GM19328 (cell line): ENCODE measurements around the gene TSPEAR.

Experiments
- ATAC-seq: cut with Tn5 transposase; IDR thresholded peaks from one replicate; pipeline ENCODE4 v1.9.1; 2021; ENCODE audit warnings: mild to moderate bottlenecking, moderate library complexity; ENCODE audit not compliant: unreplicated experiment

TSPEAR gene

GRCh38 chr21:44723177-44724131 is 12.1 kb upstream of the TSPEAR start:
- ATAC-seq: no peak

DNA sequence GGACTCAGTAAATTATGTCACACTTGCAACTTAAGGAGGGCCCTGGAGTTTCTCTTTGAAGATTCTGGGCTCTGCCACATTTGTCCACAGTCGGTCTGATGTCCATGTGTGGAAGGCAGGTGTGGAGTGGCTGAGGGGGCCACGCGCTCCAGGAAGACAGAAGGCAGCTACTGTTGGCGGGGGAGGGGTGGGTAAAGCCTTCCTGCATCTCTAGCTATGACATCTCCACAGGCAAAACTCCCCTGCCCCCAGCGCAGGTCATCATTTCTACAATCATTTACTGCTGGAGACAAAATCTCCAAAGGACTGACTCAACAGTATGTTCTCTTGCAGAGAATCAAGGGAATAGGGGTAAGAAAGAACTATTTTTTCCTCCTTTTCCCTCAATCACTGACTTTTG is 11.4 kb upstream of the TSPEAR start:
- no peak for ATAC-seq

DNA sequence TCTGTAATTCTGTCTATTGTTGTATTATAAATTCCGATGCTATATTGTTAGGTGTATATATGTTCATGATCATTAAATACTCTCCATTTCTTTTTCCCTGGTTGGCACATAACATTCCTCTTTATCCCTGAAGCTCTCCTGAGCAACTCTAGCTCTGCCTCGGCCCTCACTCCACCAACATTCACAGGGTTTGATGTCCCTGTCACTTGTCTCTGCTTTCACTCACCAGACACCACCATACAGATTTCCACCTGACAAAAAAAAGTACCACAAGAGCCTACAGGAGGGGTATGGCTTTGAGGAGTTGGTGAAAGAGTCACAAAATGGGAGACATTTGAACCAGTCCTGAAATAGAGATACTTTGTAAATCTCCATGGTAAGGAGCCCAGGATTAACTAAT is 8.8 kb upstream of the TSPEAR start:
- no peak for ATAC-seq

GRCh38 chr21:44718571-44718970 is 7.2 kb upstream of the TSPEAR start:
- ATAC-seq: no peak

GRCh38 chr21:44718093-44718492 is 6.7 kb upstream of the TSPEAR start:
- no peak for ATAC-seq

GRCh38 chr21:44716984-44717383 is 5.6 kb upstream of the TSPEAR start:
- no peak for ATAC-seq

- ATAC-seq: no peak
These were observed 3.5 kb upstream of the TSPEAR start for GRCh38 chr21:44714905-44715304.

DNA sequence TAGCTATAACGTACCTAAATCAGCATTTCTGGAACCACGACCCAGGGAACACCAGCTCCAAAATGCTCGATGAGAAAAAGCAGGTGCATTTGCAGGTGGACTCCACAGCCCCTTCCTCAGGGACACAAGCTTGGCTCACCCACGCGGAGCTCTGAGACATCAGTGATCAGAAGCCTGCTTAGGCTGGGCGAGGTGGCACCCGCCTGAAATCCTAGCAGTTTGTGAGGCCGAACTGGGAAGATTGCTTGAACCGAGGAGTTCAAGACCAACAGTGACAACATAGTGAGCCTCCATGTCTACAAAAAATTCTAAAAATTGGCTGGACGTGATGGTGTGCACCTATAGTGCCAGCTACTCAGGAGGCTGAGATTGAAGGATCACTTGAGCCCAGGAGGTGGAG is 2.5 kb upstream of the TSPEAR start:
- no peak for ATAC-seq

DNA sequence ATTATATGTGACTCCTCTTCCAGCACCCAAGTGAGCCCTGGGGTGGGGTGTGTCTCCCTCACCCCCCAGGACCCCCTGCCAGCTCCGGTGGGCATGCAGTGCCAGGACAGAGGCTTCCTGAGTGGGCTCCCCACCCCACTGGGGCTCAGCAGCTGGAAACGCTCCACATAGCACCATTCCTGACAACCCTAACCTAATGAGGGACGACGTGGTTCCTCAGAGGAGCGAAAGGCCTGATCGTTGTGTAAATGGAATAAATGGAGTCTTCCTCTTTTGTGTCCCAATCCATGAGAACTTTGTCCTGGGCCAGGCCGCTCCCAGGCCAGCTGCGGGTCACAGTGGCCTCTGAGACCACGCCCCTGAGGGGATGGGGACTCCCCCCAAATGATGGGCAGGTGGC is 1.8 kb upstream of the TSPEAR start:
- no peak for ATAC-seq

DNA sequence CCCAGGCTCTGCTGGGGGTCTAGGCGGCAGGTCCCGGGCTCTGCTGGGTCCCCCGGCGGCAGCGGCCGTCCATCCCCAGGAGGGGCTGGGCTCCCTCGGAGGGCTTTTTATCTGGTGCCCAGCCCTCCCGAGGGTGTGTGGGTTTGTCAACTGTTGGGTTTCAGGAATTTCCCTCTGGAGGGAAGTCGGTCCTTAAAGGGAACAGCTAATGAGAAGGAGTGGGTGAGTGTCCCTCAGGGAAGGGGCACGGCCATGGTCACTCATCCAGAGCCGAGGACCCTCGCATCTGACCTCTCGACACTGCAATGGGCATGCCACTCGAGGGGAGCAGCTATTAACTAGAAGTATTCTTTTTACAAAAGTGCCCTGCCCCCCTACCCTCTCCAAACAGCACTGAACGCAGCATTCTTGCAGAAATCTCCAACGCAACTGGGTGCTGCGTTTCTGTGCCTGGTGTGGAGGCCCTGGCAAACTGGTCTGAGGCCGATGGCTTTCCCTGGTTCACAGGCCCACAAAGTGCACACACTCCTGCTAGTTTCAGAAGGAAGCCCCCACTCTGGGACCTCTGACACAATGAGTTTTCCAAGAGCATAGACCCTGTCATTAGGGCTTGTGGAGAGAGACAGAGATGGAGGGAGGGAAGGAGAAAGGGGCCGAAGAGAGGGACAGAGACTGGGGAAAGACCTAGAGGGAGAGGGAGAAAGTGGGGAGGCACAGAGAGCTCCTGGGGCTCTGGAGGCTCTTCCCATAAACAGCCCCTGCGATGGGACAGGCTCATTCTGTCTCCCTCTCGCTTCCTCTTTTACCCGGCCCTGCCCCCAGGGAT is 1.0 kb upstream of the TSPEAR start:
- no peak for ATAC-seq

DNA sequence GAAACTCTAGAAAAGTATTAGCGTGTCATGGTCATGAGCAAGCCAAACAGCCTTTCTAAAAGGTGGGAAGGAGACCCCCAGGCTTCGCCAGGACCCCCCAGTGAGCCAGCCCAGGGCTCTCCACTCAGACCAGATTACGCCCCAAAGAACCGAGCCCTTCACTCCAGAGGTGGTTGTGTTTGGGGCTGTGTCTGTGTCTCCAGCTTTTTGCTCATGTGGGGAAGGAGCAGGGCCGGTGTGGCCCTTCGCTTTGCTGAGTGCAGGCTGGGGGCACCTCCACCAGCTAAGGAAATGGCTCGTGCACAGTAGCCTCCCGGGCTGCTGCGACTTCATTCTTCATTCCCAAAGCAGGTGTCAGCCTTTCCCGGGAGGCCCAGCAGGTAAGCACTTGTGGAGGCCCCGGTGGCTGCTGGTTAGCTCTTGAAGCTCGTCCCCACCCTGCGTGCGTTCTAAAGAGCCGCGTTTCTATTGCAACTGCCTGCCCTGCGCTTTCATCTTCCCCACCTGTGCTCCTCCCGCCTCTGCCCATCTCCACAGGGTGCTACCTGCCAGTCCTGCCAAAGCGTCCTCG is 531 bp downstream of the TSPEAR start:
- no peak for ATAC-seq

DNA sequence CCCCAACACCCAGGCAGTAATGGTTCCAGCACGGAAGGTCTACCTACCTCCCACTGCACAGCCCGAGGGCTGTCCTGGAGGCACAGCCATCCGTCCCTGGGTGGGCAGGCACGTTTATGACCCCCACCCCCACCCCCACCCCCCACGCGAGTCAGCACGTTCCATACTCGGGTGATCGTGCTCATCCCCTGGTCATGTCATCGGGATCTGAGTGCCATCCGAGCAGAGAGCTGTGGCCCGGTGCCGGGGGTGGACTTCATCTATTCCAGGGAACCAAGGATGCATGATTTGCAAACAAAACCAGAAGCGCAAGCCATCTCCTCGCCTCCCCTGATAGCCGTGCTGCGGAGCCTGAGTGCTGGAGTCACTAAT is 1.1 kb downstream of the TSPEAR start:
- no peak for ATAC-seq

GRCh38 chr21:44709426-44710293 is 1.7 kb downstream of the TSPEAR start:
- ATAC-seq: no peak

- ATAC-seq: no peak
These were observed 2.4 kb downstream of the TSPEAR start for GRCh38 chr21:44708866-44709425.

DNA sequence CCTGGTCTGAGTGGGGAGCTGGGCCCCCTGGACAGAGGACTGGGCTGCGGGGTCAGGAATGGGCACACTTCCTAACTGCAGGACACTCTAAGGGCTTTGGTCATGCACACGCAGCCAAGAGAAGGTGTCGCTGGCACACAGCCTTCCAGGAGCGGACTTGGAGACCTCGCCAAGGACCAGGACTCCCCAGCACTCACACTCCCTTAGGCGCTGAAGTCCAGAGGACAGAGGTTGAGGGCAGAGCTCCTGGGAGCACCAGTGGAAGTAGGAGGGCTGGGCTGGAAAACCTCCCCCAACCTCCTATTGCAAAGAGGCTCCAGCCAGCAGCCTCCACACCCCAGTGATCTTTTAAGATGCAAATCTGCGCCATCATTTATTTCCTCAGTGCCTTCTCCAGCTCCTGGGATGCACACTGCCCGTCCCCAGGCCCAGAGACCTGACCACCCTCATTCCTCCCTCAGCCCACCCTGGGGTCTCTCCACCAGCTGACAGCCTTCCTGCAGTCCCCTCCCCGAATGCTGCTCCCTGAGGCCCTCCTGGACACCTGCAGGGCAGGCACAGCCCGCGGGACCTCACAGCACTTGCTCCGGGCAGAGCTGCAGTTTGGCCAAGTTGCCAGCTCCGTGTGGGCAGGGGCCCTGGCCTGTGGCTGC is 3.0 kb downstream of the TSPEAR start:
- no peak for ATAC-seq

DNA sequence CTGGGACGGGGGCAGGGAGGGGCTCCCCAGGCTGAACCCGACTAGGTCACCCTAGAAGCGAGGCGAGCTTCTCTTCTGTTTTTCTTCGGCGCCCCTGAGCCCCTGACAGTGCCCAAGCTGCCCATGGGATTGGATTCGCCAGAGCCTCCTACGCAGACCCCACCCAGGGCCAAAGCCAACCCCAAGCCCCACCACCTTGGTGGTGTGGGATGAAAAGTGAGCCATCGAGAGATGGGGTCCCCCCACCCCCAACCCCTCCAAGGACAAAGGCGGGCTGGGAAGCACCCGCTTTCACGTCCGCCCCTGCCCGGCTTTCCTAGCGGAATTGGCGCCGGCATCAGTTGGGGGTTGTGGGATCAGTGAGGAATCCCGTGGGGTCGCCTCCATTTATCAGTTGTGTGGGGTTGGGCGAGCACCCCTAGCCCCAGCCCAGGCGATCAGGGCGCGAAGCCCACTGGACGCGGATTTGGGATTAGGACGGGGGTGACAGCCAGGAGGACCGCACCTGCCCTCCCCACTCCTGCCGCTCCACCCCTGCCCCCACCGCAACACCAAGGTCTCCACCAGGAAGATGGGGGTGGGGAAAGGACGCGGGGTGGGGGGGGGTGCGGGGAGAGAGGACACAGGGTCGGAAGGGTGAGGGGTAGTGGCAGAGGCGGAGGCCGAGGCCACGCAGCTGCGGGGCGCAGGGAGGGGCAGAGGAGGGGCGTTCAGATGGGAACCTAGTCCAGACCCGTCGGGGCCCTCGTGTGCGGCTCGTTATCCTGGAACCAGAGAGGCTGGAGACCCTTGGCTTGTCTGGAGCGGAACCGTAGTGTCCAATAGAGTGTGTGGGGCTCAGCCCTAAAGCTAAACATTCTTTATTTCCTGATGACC is 4.4 kb downstream of the TSPEAR start:
- no peak for ATAC-seq

- no peak for ATAC-seq
These were observed 5.2 kb downstream of the TSPEAR start for GRCh38 chr21:44706026-44706705.

- ATAC-seq: no peak
These were observed 6.8 kb downstream of the TSPEAR start for GRCh38 chr21:44704636-44705001.
